Astrocyte (in vitro differentiated cells and primary cell): ENCODE measurements around the gene DNTT.

Source experiments
- CTCF ChIP-seq: IDR thresholded peaks from 2 replicates; pipeline ENCODE4 v1.5.1; 2011; ENCODE audit warnings: low read depth, mild to moderate bottlenecking, inconsistent platforms, low read length, moderate library complexity; ENCODE audit not compliant: insufficient read depth
- EZH2 ChIP-seq: IDR thresholded peaks from 2 replicates; pipeline ENCODE4 v1.6.1; 2012; ENCODE audit warnings: mild to moderate bottlenecking, low read length, inconsistent platforms; ENCODE audit not compliant: insufficient read depth

GRCh38 chr10:96276426-96276825 lies 27.8 kb upstream of the DNTT start:
- TF ChIP-seq CTCF = no peak
- TF ChIP-seq EZH2 = no peak
